Suprapubic skin (tissue), 3 donors: ENCODE results near the gene SPATA7.

Source experiments
- POLR2A ChIP-seq, 2 donors: fragments of 450-650 bp; IDR thresholded peaks; one replicate each; pipeline ENCODE4 v1.6.1; 2017; ENCODE audit warnings: antibody characterized with exemption in 2 of 2, mild to moderate bottlenecking in 2 of 2, moderate library complexity in 2 of 2
- TF ChIP-seq, protein P1 (sequence below), 2 donors: fragments of 200-600 bp in 1 of 2; fragments of 450-650 bp in 1 of 2; sonication (generic) in 1 of 2; IDR thresholded peaks; one replicate each; pipeline ENCODE4 v1.5.1; 2016 to 2019; ENCODE audit warnings: antibody characterized with exemption in 2 of 2, mild to moderate bottlenecking in 1 of 2, moderate library complexity in 1 of 2

DNA sequence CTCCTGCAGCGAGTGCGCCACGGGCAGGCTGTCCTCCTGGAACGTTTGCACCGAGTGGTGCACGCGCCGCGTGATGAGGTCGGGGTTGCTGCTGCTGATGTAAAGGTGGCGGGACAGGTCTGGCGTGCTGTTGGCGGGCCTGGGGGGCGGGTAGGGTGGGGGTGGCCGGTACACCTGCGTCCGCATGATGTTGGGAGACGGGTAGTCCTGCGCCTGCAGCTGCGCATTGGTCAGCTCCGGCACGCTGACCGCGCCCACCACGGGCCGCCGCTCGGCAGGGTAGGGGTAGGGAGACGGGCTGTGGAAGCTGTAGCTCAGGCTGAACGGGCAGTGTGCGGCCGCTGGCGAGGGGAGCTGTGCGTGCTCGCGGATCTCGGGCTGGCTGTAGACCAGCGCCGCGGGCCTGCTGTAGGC is 94.1 kb downstream of the SPATA7 start:
- TF ChIP-seq, protein P1, sequence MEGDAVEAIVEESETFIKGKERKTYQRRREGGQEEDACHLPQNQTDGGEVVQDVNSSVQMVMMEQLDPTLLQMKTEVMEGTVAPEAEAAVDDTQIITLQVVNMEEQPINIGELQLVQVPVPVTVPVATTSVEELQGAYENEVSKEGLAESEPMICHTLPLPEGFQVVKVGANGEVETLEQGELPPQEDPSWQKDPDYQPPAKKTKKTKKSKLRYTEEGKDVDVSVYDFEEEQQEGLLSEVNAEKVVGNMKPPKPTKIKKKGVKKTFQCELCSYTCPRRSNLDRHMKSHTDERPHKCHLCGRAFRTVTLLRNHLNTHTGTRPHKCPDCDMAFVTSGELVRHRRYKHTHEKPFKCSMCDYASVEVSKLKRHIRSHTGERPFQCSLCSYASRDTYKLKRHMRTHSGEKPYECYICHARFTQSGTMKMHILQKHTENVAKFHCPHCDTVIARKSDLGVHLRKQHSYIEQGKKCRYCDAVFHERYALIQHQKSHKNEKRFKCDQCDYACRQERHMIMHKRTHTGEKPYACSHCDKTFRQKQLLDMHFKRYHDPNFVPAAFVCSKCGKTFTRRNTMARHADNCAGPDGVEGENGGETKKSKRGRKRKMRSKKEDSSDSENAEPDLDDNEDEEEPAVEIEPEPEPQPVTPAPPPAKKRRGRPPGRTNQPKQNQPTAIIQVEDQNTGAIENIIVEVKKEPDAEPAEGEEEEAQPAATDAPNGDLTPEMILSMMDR (IDR thresholded peaks at IDR 0.05) = no peak
- TF ChIP-seq POLR2A (IDR thresholded peaks at IDR 0.05) = no peak
